CD4-positive, CD25-positive, alpha-beta regulatory T cell (primary cell): ENCODE results near the gene PHF21A. TPM values are rescaled to one million over a fixed set of nuclear protein-coding genes. Genes with fewer than 3 reads are reported as not detected.

Source experiments
- ATAC-seq, 2 donors: fragments of 150-1000 bp; cut with Tn5 transposase; one replicate each; pipeline ENCODE4 v1.10.0; 2021; ENCODE audit warnings: low read depth in 2 of 2, moderate number of reproducible peaks in 2 of 2, moderate library complexity in 1 of 2
- DNase-seq, 3 donors: peaks; one replicate each; pipeline versions ENCODE4 v3.0.0 to v3.0.0-alpha.2; 2012 to 2022; ENCODE audit warnings: mixed read lengths in 1 of 3
- H3K27ac ChIP-seq: one replicate; pipeline ENCODE4 v1.7.0; 2013; ENCODE audit warnings: mild to moderate bottlenecking, low read length; ENCODE audit not compliant: insufficient read depth, poor library complexity, severe bottlenecking
- H3K27me3 ChIP-seq: one replicate; pipeline ENCODE4 v1.7.0; 2013; ENCODE audit warnings: low read length; ENCODE audit not compliant: control insufficient read depth, insufficient read depth
- H3K36me3 ChIP-seq: one replicate; pipeline ENCODE4 v1.7.0; 2013; ENCODE audit warnings: mild to moderate bottlenecking, low read length, moderate library complexity; ENCODE audit not compliant: control insufficient read depth, insufficient read depth
- H3K4me1 ChIP-seq: 2 replicates; pipeline ENCODE4 v1.7.0; 2013; ENCODE audit warnings: mild to moderate bottlenecking, low read length; ENCODE audit not compliant: insufficient read depth, control insufficient read depth, poor library complexity, severe bottlenecking
- H3K4me3 ChIP-seq: one replicate; pipeline ENCODE4 v1.7.0; 2013; ENCODE audit warnings: low read depth, mild to moderate bottlenecking, low read length, moderate library complexity
- H3K9me3 ChIP-seq, 2 experiments: 1 replicate in 1 of 2; 2 replicates in 1 of 2; pipeline ENCODE4 v1.7.0; 2013; ENCODE audit warnings: low read length in 2 of 2, mild to moderate bottlenecking in 1 of 2, moderate library complexity in 1 of 2; ENCODE audit not compliant: control insufficient read depth in 2 of 2
- H3K27ac Mint-ChIP-seq, 3 donors: one replicate each; pipeline ENCODE4 v1.8.0; 2020 to 2022; ENCODE audit warnings: mild to moderate bottlenecking in 3 of 3, mixed read lengths in 3 of 3, moderate library complexity in 2 of 3
- H3K27me3 Mint-ChIP-seq: one replicate; pipeline ENCODE4 v1.8.0; 2022; ENCODE audit warnings: mild to moderate bottlenecking, mixed read lengths
- H3K36me3 Mint-ChIP-seq: one replicate; pipeline ENCODE4 v1.8.0; 2020; ENCODE audit warnings: mixed read lengths
- H3K4me1 Mint-ChIP-seq, 4 donors: one replicate each; pipeline ENCODE4 v1.8.0; 2020 to 2022; ENCODE audit warnings: mixed read lengths in 4 of 4, mild to moderate bottlenecking in 1 of 4
- H3K4me3 Mint-ChIP-seq, 4 donors: one replicate each; pipeline ENCODE4 v1.8.0; 2020 to 2022; ENCODE audit warnings: mild to moderate bottlenecking in 4 of 4, mixed read lengths in 4 of 4, moderate library complexity in 3 of 4
- H3K9me3 Mint-ChIP-seq, 7 donors: one replicate each; pipeline ENCODE4 v1.8.0; 2020 to 2022; ENCODE audit warnings: mixed read lengths in 7 of 7, mild to moderate bottlenecking in 3 of 7, moderate library complexity in 2 of 7
- polyA plus RNA-seq, 4 donors: library from polyadenylated mRNA; unstranded; fragments of 300-500 nt; fragmentation: Illumina TruSeq; gene quantifications; one replicate each; pipeline ENCODE4 v1.2.3, GENCODE V29; 2021
- total RNA-seq: library from RNA; stranded (reverse); gene quantifications from one replicate; pipeline ENCODE4 v1.2.3, GENCODE V29; 2022

The PHF21A gene
- total and polyA plus RNA-seq, 5 donors from 2014 or later = 6.0 to 111 (median 9.2) TPM

DNA sequence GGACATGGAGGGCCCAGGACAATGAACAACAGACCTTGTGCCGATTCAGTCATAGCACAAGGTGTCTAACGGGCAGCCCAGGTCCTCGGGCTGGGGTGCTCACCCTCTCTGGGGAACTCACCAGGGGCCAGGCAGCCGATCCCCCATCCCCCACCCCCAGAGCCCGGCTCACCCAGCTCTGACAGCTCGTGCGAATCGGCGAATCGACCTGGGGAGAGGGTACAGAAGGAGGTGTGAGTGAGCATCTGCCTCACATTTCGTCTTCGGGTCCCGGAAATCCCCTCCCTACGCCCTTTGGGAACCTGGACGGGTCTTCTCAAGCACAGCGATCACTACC is 204.0 kb downstream of the PHF21A start:
- peak overlapping the region; percentile 93 to 99 (median 96) for H3K4me3 Mint-ChIP-seq
- H3K36me3 ChIP-seq = peaks cover 37% of the 10 kb centered on the region
- H3K27me3 ChIP-seq = no peaks in the 10 kb centered on the region
- peak overlapping the region; percentile 93 to 100 (median 99) for H3K27ac Mint-ChIP-seq
- H3K36me3 Mint-ChIP-seq = no peaks in the 10 kb centered on the region
- H3K27ac ChIP-seq = peak overlapping the region; percentile 95
- H3K4me1 ChIP-seq = peaks cover 50% of the 10 kb centered on the region
- no peak for ATAC-seq
- no peaks in the 10 kb centered on the region for H3K9me3 ChIP-seq
- no peak for DNase-seq
- peaks cover 0 to 63% (median 32%) of the 10 kb centered on the region in 4 donors for H3K4me1 Mint-ChIP-seq
- H3K27me3 Mint-ChIP-seq = peaks cover 22% of the 10 kb centered on the region
- H3K9me3 Mint-ChIP-seq = peaks cover 0 to 2% (median 0%) of the 10 kb centered on the region in 7 donors
- peak overlapping the region; percentile 88 for H3K4me3 ChIP-seq

DNA sequence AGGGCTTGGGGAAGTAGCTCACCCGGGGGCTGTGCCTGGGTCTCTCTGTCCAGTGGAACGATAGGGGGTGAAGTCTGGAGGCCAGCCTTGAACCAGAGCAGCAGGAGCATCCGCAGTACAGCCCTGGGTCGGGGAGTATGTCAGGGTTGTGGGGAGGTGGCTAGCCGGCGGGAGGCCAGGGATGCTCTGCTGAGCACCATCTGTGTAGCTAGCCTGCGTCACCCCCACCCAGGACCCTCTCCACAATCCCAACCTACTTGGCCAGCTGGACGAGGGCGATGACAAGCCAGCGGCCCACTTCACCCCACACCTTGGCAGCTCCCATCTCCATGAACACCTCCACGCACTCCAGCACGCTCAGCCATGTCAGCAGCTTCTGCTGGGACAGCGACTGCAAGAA is 205.8 kb downstream of the PHF21A start:
- no peak for ATAC-seq
- H3K27ac Mint-ChIP-seq = peak overlapping the region in 1 of 3 donors; percentile 67
- no peaks in the 10 kb centered on the region for H3K27me3 ChIP-seq
- no peak overlapping the region for H3K4me3 ChIP-seq
- H3K27me3 Mint-ChIP-seq = peaks cover 12% of the 10 kb centered on the region
- no peak for DNase-seq
- H3K36me3 Mint-ChIP-seq = no peaks in the 10 kb centered on the region
- H3K4me3 Mint-ChIP-seq = peak overlapping the region; percentile 53 to 63 (median 61)
- H3K36me3 ChIP-seq = peaks cover 51% of the 10 kb centered on the region
- peaks cover 44% of the 10 kb centered on the region for H3K4me1 ChIP-seq
- no peaks in the 10 kb centered on the region for H3K9me3 ChIP-seq
- peaks cover 0 to 51% (median 25%) of the 10 kb centered on the region in 4 donors for H3K4me1 Mint-ChIP-seq
- H3K27ac ChIP-seq = no peak overlapping the region
- H3K9me3 Mint-ChIP-seq = no peaks in the 10 kb centered on the region

DNA sequence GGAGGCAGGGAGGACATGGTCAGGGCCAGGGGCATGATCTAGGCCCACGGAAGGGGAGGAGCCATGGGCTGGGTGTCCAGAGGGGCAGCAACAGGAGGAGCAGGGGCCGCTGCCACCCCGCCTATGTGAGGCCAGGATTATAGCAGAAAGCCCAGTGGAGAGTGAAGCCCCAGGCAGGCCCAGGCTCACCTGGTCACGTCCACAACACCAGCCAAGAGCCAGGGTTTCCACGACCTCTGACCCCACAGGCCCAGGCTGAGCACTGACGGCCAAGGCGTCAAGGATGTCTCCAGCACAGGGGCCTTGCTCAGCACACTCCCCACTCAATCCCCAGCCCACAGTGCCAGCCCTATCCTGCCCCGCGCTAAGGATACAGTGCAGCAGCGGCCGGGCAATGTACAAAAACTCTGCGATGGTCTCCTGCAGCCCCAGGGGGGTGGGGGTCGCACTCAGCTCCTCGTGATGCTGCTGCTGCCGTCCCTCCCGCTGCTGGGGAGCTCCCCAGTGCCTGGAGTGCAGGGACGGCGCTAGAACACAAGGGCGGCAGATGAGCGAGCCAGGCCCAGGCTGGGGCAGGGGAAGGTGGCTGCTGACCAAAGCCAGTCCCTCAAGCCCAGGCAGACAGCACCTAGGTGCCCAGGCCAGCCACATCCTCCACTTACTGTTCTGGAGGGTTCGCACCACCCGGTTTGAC is 207.2 kb downstream of the PHF21A start:
- H3K36me3 Mint-ChIP-seq = no peaks in the 10 kb centered on the region
- peak overlapping the region in 1 of 3 donors; percentile 25 for H3K27ac Mint-ChIP-seq
- DNase-seq (no peak), ATAC-seq (no peak)
- no peaks in the 10 kb centered on the region for H3K9me3 ChIP-seq
- no peaks in the 10 kb centered on the region for H3K9me3 Mint-ChIP-seq
- no peak overlapping the region for H3K27ac ChIP-seq
- peaks cover 5% of the 10 kb centered on the region for H3K27me3 Mint-ChIP-seq
- peaks cover 0 to 39% (median 18%) of the 10 kb centered on the region in 4 donors for H3K4me1 Mint-ChIP-seq
- H3K27me3 ChIP-seq = no peaks in the 10 kb centered on the region
- H3K4me1 ChIP-seq = peaks cover 32% of the 10 kb centered on the region
- no peak overlapping the region for H3K4me3 ChIP-seq
- peaks cover 62% of the 10 kb centered on the region for H3K36me3 ChIP-seq
- H3K4me3 Mint-ChIP-seq = peak overlapping the region in 3 of 4 donors; percentile 29 to 63 (median 38)

DNA sequence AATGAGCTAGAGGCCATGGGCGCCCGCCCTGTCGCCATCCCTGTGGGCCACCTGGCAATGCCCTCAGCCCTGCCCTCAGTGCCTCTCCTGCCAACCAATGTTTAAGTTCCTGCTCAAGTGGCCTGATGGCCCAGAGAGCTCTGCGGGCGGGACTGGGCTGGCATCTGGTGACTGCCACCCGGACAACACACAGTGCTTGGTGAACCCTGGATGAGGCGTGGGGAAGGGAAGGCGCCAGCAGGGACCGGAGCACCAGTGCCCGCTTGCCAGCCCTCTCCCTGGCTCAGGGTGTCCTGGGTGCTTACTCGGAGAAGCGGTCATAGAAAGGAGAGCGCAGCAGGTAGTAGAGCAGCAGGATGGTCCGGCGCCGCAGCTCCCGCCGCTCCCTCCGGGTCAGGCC is 207.7 kb downstream of the PHF21A start:
- H3K27me3 ChIP-seq = no peaks in the 10 kb centered on the region
- Mint-ChIP-seq H3K4me1 (peaks cover 0 to 34% (median 17%) of the 10 kb centered on the region in 4 donors), H3K36me3 (no peaks in the 10 kb centered on the region), H3K27me3 (peaks cover 5% of the 10 kb centered on the region), H3K4me3 (peak overlapping the region in 1 of 4 donors; percentile 17), H3K9me3 (no peaks in the 10 kb centered on the region), H3K27ac (no peak overlapping the region)
- no peak for ATAC-seq
- no peak for DNase-seq
- peaks cover 26% of the 10 kb centered on the region for H3K4me1 ChIP-seq
- H3K4me3 ChIP-seq = no peak overlapping the region
- H3K9me3 ChIP-seq = no peaks in the 10 kb centered on the region
- peaks cover 62% of the 10 kb centered on the region for H3K36me3 ChIP-seq
- no peak overlapping the region for H3K27ac ChIP-seq

DNA sequence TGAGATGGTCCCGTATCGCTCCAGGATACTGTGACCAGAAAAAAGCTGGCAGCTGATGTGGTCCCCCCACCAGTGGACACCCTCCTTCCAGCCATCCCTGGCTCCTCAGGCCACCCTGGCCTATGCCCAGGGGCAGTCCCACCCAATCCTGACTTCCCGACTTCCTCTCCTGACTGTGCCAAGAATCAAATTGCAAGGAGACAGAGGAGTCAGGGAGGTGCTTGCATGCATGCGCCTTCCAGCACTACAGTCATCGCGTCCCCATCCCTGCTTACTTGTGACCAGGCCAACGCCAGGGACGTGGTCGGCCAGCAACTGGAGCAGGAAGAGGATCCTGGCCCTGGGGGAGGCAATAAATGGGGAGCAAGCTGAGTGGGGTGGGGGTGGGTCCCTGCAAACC is 210.6 kb downstream of the PHF21A start:
- Histone ChIP-seq H3K4me3 (no peak overlapping the region), H3K36me3 (peaks cover 57% of the 10 kb centered on the region), H3K9me3 (no peaks in the 10 kb centered on the region), H3K27ac (no peak overlapping the region), H3K4me1 (peaks cover 10% of the 10 kb centered on the region), H3K27me3 (no peaks in the 10 kb centered on the region)
- H3K4me1 Mint-ChIP-seq = peaks cover 0 to 15% (median 5%) of the 10 kb centered on the region in 4 donors
- H3K27me3 Mint-ChIP-seq = no peaks in the 10 kb centered on the region
- H3K27ac Mint-ChIP-seq = peak overlapping the region in 1 of 3 donors; percentile 43
- no peaks in the 10 kb centered on the region for H3K9me3 Mint-ChIP-seq
- ATAC-seq (no peak), DNase-seq (no peak)
- H3K36me3 Mint-ChIP-seq = no peaks in the 10 kb centered on the region
- H3K4me3 Mint-ChIP-seq = peak overlapping the region in 1 of 4 donors; percentile 21

DNA sequence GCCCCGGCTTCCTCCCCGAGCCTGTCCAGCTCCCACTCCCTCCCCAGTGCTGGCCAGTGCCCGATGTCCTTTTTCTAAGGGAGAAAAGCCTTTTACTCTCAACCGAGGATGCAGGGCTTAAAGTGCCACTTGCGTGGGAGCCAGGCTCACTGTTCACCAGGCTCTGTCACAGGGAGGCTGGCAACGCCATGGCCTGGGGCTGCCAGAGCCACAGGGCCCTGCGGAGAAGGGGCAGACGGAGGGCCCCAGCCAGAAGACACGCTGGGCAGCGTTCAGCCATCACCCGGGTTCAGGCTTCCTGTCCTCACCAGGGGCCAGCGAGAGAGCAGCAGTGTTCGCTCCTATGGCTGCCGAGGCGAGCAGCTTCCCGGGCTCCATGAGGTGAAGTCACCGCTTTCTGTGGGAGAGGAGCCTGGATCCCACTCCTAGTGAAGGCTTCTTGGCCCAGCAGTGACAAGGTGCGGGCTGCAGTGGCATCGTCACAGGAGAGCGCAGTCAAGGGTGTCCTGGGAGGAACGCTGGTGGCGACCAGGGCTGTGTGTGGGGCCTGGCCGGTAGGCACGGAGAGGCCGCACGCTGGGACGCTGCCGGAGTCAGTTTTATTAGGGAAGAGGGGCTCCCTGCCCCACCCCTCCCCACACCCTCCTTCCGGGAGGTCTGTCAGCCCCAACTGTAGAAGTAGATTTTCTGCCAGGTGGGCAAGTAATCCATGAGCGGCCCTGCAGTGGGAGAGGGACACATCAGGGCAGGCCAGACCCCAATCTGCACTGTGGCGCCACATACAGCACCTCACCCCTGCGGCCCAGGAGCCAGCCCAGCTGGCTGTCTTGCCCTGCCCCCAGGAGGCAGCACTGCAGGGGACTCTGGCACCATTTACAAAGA is 211.4 kb downstream of the PHF21A start:
- no peak overlapping the region for H3K27ac ChIP-seq
- H3K4me3 ChIP-seq = no peak overlapping the region
- no peaks in the 10 kb centered on the region for H3K27me3 Mint-ChIP-seq
- H3K27ac Mint-ChIP-seq = no peak overlapping the region
- no peaks in the 10 kb centered on the region for H3K27me3 ChIP-seq
- peak overlapping the region in 1 of 4 donors; percentile 32 for H3K4me3 Mint-ChIP-seq
- H3K9me3 ChIP-seq = no peaks in the 10 kb centered on the region
- no peak for ATAC-seq
- H3K4me1 ChIP-seq = peaks cover 9% of the 10 kb centered on the region
- H3K9me3 Mint-ChIP-seq = no peaks in the 10 kb centered on the region
- peaks cover 49% of the 10 kb centered on the region for H3K36me3 ChIP-seq
- H3K4me1 Mint-ChIP-seq = peaks cover 0 to 14% (median 4%) of the 10 kb centered on the region in 4 donors
- no peaks in the 10 kb centered on the region for H3K36me3 Mint-ChIP-seq
- DNase-seq = no peak

DNA sequence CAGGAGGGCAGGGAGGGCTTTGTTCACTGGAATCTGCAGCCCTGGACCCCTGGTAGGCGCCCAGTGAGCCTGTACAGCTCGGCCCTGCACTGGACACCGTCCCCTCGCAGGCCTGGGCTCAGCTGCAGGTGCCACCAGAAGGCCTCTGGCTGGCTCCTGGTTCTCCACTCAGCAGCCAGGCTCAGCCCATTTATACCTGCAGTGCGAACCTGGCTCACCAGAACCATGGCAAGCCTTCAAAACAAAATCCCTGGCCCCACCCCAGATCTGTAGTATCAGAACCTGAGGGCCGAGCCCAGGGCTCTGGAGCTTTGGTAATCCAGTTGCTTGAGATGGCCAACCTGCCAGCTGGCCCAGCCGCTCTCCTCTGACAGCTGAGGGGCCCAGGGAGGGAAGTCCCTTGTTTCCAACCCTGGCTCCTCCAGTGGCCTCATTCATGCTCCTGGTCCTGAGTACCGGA is 213.3 kb downstream of the PHF21A start:
- no peaks in the 10 kb centered on the region for H3K9me3 Mint-ChIP-seq
- H3K4me3 Mint-ChIP-seq = peak overlapping the region in 1 of 4 donors; percentile 47
- Histone ChIP-seq H3K4me1 (peaks cover 9% of the 10 kb centered on the region), H3K4me3 (no peak overlapping the region), H3K27me3 (no peaks in the 10 kb centered on the region), H3K9me3 (no peaks in the 10 kb centered on the region), H3K36me3 (peaks cover 31% of the 10 kb centered on the region), H3K27ac (no peak overlapping the region)
- peaks cover 0 to 12% (median 4%) of the 10 kb centered on the region in 4 donors for H3K4me1 Mint-ChIP-seq
- H3K27me3 Mint-ChIP-seq = peaks cover 5% of the 10 kb centered on the region
- ATAC-seq (no peak), DNase-seq (no peak)
- H3K36me3 Mint-ChIP-seq = no peaks in the 10 kb centered on the region
- no peak overlapping the region for H3K27ac Mint-ChIP-seq
